HFFc6 (cell line): ENCODE data around the gene PRKCE. TPM values are rescaled to one million over a fixed set of nuclear protein-coding genes. Genes with fewer than 3 reads are reported as not detected.

Experiments
- DNase-seq: peaks from one replicate; pipeline ENCODE4 v3.0.0-alpha.2; 2018
- H3K27ac Mint-ChIP-seq: 2 replicates; pipeline ENCODE4 v1.8.0; 2020; ENCODE audit warnings: mild to moderate bottlenecking, mixed read lengths
- H3K27me3 Mint-ChIP-seq: 2 replicates; pipeline ENCODE4 v1.8.0; 2021; ENCODE audit warnings: mild to moderate bottlenecking, moderate library complexity, mixed read lengths; ENCODE audit not compliant: insufficient read depth
- H3K36me3 Mint-ChIP-seq: 2 replicates; pipeline ENCODE4 v1.8.0; 2021; ENCODE audit warnings: low read depth, mixed read lengths
- H3K4me1 Mint-ChIP-seq: 2 replicates; pipeline ENCODE4 v1.8.0; 2020; ENCODE audit warnings: low read depth, mixed read lengths
- H3K4me3 Mint-ChIP-seq: 2 replicates; pipeline ENCODE4 v1.8.0; 2020; ENCODE audit warnings: mild to moderate bottlenecking, moderate library complexity, mixed read lengths
- H3K9me3 Mint-ChIP-seq: 2 replicates; pipeline ENCODE4 v1.8.0; 2020; ENCODE audit warnings: mild to moderate bottlenecking, mixed read lengths
- total RNA-seq, 6 experiments: library from RNA; stranded (reverse); fragmentation: NEBNext Ultra II Directional; extraction: Animal tissue kit (Norgen Biotek cat#: 25700); gene quantifications; 2 replicates in 1 of 6; 3 replicates in 5 of 6; pipeline ENCODE4 v1.2.3, GENCODE V29; 2021
- TF ChIP-seq, protein P1 (sequence below): fragments of 200-600 bp; sonication (generic); IDR thresholded peaks from 2 replicates; pipeline ENCODE4 v1.5.0; 2021; ENCODE audit warnings: antibody characterized with exemption, mild to moderate bottlenecking

The PRKCE gene
- total RNA-seq, 6 experiments from 2014 or later, result 10.8 to 13.7 (median 12.0) TPM

DNA sequence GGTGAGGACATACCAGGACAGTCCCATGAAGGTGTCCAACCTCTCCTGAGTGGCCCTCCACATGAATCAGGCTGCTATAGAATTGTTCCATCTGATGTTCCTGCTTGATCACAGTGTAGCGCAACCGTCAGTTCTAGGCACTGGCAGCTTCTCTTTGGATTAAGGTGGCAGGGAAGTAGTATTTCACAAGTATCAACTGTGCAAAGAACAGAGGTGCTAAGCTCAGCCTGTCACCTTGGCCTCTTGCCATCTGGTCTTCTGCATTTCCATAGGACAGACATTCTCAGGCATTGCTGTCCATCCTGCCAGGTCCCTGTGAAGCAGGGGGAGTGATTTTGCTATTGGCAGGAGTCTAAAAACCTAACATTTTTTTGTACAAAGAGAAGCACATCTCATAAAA is 463.5 kb downstream of the PRKCE start:
- Mint-ChIP-seq H3K9me3 (no peaks in the 10 kb centered on the region), H3K27me3 (no peaks in the 10 kb centered on the region), H3K36me3 (peaks cover 16% of the 10 kb centered on the region), H3K4me3 (no peak overlapping the region), H3K27ac (no peak overlapping the region), H3K4me1 (peaks cover 47% of the 10 kb centered on the region)
- TF ChIP-seq, protein P1, sequence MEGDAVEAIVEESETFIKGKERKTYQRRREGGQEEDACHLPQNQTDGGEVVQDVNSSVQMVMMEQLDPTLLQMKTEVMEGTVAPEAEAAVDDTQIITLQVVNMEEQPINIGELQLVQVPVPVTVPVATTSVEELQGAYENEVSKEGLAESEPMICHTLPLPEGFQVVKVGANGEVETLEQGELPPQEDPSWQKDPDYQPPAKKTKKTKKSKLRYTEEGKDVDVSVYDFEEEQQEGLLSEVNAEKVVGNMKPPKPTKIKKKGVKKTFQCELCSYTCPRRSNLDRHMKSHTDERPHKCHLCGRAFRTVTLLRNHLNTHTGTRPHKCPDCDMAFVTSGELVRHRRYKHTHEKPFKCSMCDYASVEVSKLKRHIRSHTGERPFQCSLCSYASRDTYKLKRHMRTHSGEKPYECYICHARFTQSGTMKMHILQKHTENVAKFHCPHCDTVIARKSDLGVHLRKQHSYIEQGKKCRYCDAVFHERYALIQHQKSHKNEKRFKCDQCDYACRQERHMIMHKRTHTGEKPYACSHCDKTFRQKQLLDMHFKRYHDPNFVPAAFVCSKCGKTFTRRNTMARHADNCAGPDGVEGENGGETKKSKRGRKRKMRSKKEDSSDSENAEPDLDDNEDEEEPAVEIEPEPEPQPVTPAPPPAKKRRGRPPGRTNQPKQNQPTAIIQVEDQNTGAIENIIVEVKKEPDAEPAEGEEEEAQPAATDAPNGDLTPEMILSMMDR, result no peak
- no peak for DNase-seq

DNA sequence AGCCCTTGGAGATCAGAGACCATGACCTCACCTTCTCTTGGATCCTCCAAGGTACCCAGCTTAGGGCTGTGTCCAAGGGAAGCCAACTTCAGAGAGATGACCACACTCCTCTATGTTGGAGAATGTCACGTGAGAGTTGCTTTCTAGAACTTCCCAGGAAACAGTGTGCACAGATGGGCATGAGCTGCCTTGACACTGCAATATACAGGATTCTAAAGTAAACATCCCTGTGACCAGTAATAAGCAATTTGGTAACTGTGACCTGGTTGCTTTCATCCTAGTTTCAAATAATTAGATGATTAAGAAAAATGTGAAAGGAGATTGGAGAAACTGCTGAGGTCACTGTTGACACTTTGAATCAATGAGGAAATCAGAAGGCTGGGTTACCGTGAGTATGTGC is 464.7 kb downstream of the PRKCE start:
- Mint-ChIP-seq H3K27me3 (no peaks in the 10 kb centered on the region), H3K4me1 (peaks cover 49% of the 10 kb centered on the region), H3K27ac (no peak overlapping the region), H3K4me3 (no peak overlapping the region), H3K36me3 (peaks cover 16% of the 10 kb centered on the region), H3K9me3 (no peaks in the 10 kb centered on the region)
- TF ChIP-seq, protein P1, result no peak
- no peak for DNase-seq

DNA sequence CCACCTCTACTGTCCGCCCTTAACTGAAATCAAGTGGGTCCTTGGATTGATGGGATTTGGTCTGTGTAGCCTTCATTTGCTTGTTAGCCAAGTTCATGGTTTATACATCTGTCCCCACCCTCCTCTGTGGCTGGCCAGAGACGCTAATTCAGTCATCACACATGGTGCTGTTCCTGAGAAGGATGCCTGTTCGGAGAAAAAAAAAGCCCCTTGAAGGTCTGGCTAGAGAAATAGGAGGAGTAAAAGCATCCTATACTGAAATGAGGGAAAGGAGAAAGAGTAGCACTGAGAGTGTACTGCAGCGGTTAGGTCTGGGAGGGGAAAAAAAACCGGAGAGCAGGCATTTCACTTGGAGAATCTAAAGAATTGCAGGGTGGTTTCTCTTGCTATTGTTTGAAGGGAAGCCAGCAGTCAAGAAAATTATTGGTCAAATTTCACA is 465.1 kb downstream of the PRKCE start:
- peaks cover 16% of the 10 kb centered on the region for H3K36me3 Mint-ChIP-seq
- no peaks in the 10 kb centered on the region for H3K9me3 Mint-ChIP-seq
- DNase-seq, result no peak
- peaks cover 49% of the 10 kb centered on the region for H3K4me1 Mint-ChIP-seq
- H3K4me3 Mint-ChIP-seq, result no peak overlapping the region
- TF ChIP-seq, protein P1, result no peak
- peak overlapping the region; percentile 24; the same call in 1 of the 2 replicates for H3K27ac Mint-ChIP-seq
- no peaks in the 10 kb centered on the region for H3K27me3 Mint-ChIP-seq

DNA sequence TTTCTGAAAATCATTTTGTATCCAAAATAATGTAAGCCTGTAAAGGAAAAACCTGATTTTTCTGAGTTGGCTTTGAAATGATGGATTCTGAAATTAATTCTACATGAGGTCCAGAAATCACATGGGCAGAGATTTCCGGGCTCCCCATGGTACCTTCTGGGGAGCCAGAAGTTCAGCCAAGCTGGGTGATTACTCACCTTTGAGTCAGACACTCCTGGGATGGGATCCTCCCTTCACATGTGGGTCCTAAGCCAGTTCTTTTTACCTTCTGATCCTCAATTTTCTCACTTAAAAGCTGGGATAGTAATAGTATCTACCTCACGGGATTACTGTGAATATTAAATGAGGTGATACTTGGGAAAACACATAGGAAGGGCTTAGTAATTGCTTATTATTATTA is 465.9 kb downstream of the PRKCE start:
- Mint-ChIP-seq H3K4me1 (peaks cover 49% of the 10 kb centered on the region), H3K9me3 (no peaks in the 10 kb centered on the region), H3K27ac (peak overlapping the region; percentile 24), H3K4me3 (no peak overlapping the region), H3K27me3 (no peaks in the 10 kb centered on the region; the same call in 1 of the 2 replicates), H3K36me3 (peaks cover 16% of the 10 kb centered on the region)
- TF ChIP-seq, protein P1, result no peak
- peak; percentile 58 for DNase-seq

DNA sequence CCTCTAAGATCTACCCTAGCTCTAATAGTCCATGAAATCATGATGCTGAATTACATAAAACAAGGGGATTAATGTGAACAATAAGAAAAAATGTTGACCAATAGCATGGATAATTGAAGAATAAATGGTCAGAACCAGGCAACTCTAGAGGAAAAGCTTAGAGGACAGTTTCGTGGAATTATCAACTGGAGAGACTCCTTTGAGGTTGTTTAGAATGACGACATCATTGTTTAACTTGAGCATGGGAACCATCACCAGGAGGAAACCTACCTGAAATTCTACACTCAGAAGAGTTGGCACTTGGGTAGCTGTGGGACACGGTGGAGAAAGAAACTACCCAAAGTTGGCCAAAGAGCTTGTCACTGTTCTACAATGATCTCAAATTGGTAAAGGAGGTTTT is 466.5 kb downstream of the PRKCE start:
- TF ChIP-seq, protein P1, result no peak
- Mint-ChIP-seq H3K27ac (no peak overlapping the region), H3K9me3 (no peaks in the 10 kb centered on the region), H3K4me1 (peaks cover 52% of the 10 kb centered on the region), H3K27me3 (no peaks in the 10 kb centered on the region; the same call in 1 of the 2 replicates), H3K4me3 (no peak overlapping the region), H3K36me3 (peaks cover 16% of the 10 kb centered on the region)
- no peak for DNase-seq
